HG03378 (cell line): ENCODE measurements around the gene CHTF8.
A peak's percentile ranks its signal among the peaks of the same experiment; 100 is the strongest.
"Not testable (repeated sequence)": the region's sequence is repeated elsewhere in the genome, so short reads cannot be mapped to it uniquely, and the experiment has no call there.

ENCODE experiments used
- ATAC-seq: cut with Tn5 transposase; IDR thresholded peaks from one replicate; pipeline ENCODE4 v1.9.1; 2021; ENCODE audit warnings: mild to moderate bottlenecking, moderate library complexity; ENCODE audit not compliant: unreplicated experiment

CHTF8 gene

GRCh38 chr16:69139464-69139863, 7.1 kb upstream of the CHTF8 start:
- ATAC-seq = not testable (repeated sequence)

- no peak for ATAC-seq
These were observed 6.2 kb upstream of the CHTF8 start for GRCh38 chr16:69138608-69139007.

GRCh38 chr16:69133373-69133954, 1.1 kb upstream of the CHTF8 start:
- no peak for ATAC-seq

GRCh38 chr16:69131839-69132423, 457 bp downstream of the CHTF8 start:
- peak; percentile 13 for ATAC-seq

GRCh38 chr16:69131167-69131838, 1.1 kb downstream of the CHTF8 start:
- no peak for ATAC-seq

GRCh38 chr16:69130461-69130860, 1.9 kb downstream of the CHTF8 start:
- no peak for ATAC-seq

- no peak for ATAC-seq
These were observed 4.3 kb downstream of the CHTF8 start for GRCh38 chr16:69127966-69128510.

GRCh38 chr16:69126801-69127200, 5.6 kb downstream of the CHTF8 start:
- not testable (repeated sequence) for ATAC-seq

- no peak for ATAC-seq
These were observed 6.2 kb downstream of the CHTF8 start for GRCh38 chr16:69126221-69126620.

- not testable (repeated sequence) for ATAC-seq
These were observed 7.4 kb downstream of the CHTF8 start for GRCh38 chr16:69124961-69125360.

- ATAC-seq = not testable (repeated sequence)
These were observed 8.0 kb downstream of the CHTF8 start for GRCh38 chr16:69124406-69124805.

- no peak for ATAC-seq
These were observed 8.5 kb downstream of the CHTF8 start for GRCh38 chr16:69123910-69124309.

GRCh38 chr16:69120096-69120664, 12.2 kb downstream of the CHTF8 start:
- no peak for ATAC-seq

- no peak for ATAC-seq
These were observed 12.9 kb downstream of the CHTF8 start for GRCh38 chr16:69119536-69119935.

- ATAC-seq = no peak
These were observed 13.4 kb downstream of the CHTF8 start for GRCh38 chr16:69118994-69119393.

- ATAC-seq = no peak
These were observed 13.9 kb downstream of the CHTF8 start for GRCh38 chr16:69118468-69118867.

GRCh38 chr16:69116906-69117305, 15.5 kb downstream of the CHTF8 start:
- no peak for ATAC-seq

- no peak for ATAC-seq
These were observed 16.0 kb downstream of the CHTF8 start for GRCh38 chr16:69116256-69116875.

GRCh38 chr16:69115837-69116236, 16.6 kb downstream of the CHTF8 start:
- no peak for ATAC-seq

- no peak for ATAC-seq
These were observed 17.0 kb downstream of the CHTF8 start for GRCh38 chr16:69115361-69115760.

GRCh38 chr16:69114976-69115355, 17.4 kb downstream of the CHTF8 start:
- ATAC-seq = no peak
